Measurements from ENCODE around the gene THOC5. TPM values are rescaled to one million over a fixed set of nuclear protein-coding genes. Genes with fewer than 3 reads are reported as not detected.

Gene THOC5
- total RNA-seq, 1 experiment from 2014 or later = 80.6 TPM

DNA sequence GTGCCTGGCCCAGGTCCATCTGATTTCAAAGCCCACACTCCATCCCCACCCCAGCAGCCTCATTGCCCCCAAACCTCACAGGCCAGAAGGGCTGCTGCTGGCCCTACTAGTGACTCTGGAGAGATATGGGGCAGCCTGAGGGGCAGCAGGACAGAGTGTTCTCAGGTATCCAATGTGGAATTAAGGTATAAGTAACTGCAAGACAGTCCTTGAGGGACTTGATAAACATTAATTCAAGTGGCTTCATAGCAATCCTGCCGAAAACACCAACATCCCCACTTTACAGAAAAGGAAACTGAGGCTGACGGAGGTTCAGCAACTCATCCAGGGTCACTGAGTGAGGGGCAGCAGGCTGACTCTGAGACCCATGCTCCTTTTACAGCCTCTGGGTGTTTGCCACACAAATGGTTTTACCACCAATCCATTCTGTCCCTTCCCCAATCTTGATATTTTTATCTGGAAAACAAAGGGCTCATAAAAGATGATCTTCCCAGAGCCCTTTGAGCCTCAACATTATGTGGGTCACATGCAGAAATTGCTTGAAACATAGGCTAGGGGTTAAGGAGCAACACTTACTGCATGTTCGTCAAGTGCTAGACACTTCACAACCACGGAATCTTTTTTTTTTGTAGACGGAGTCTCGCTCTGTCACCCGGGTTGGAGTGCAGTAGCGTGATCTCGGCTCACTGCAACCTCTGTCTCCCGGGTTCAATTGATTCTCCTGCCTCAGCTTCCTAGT lies 25.1 kb upstream of the THOC5 start:
- Histone ChIP-seq H3K79me2 (ENCODE audit: insufficient read depth, low read length) (peaks cover 14% of the 10 kb centered on the region; the same call in 1 of the 2 replicates), H2AFZ (ENCODE audit: low read depth, low read length, poor library complexity, severe bottlenecking) (no peak overlapping the region), H3K27ac (ENCODE audit: low read depth, low read length) (no peak overlapping the region), H3K27me3 (ENCODE audit: insufficient read depth, low read length) (no peaks in the 10 kb centered on the region), H3K9me2 (ENCODE audit: insufficient read depth) (no peaks in the 10 kb centered on the region), H3K9ac (ENCODE audit: low read length) (no peak overlapping the region), H3K4me1 (ENCODE audit: control insufficient read depth in 1 of 2, insufficient read depth in 2 of 2, low read length in 2 of 2) (peaks cover 11 to 17% of the 10 kb centered on the region in 2 experiments), H4K20me1 (ENCODE audit: insufficient read depth) (no peaks in the 10 kb centered on the region), H3K9me3 (ENCODE audit: control insufficient read depth in 1 of 2, insufficient read depth in 1 of 2, low read depth in 1 of 2, low read length in 2 of 2) (no peaks in the 10 kb centered on the region), H3K4me3 (replicated peaks in 1 of 2; ENCODE audit: low read depth in 1 of 2, low read length in 2 of 2) (no peak overlapping the region), H3K4me2 (ENCODE audit: low read length) (no peak overlapping the region), H3K36me3 (ENCODE audit: control insufficient read depth in 1 of 2, insufficient read depth in 2 of 2, low read length in 2 of 2) (peaks cover 0 to 3% of the 10 kb centered on the region in 2 experiments; a peak in 2 of 4 replicates)
- POLR2A ChIA-PET = no interaction called here
- CTCF ChIA-PET = no interaction called here
- DNase-seq (ENCODE audit: low read depth, low spot score) (no peak), ATAC-seq (no peak)
- RAD21 ChIA-PET (ENCODE audit: low non-redundant PET in 1 of 2, low total read pairs in 2 of 2, uncharacterized antibody in 2 of 2, unreplicated experiment in 2 of 2) = no interaction called here
- TF ChIP-seq SP1 (IDR thresholded peaks at IDR 0.05; ENCODE audit: low read depth) = no peak
- no peak for TF ChIP-seq REST (IDR thresholded peaks at IDR 0.05; ENCODE audit: low read depth)
- no peak for TF ChIP-seq ZNF274 (IDR thresholded peaks at IDR 0.05; ENCODE audit: low read depth, low read length)
- TF ChIP-seq EGR1 (IDR thresholded peaks at IDR 0.05; ENCODE audit: low read depth) = no peak
- no peak for TF ChIP-seq ELF1 (IDR thresholded peaks at IDR 0.05; ENCODE audit: borderline replicate concordance, low read depth)
- no peak for TF ChIP-seq SIN3A (IDR thresholded peaks at IDR 0.05; ENCODE audit: low read depth)
- no peak for TF ChIP-seq ZBTB33 (IDR thresholded peaks at IDR 0.05; ENCODE audit: extremely low read depth, insufficient replicate concordance, low read length)
- TF ChIP-seq TCF7L2 (IDR thresholded peaks at IDR 0.05; ENCODE audit: borderline replicate concordance, extremely low read depth, insufficient read depth, insufficient read length) = no peak
- TF ChIP-seq FOSL1 (IDR thresholded peaks at IDR 0.05; ENCODE audit: low read depth) = no peak
- TF ChIP-seq EZH2phosphoT487 (IDR thresholded peaks at IDR 0.05; ENCODE audit: borderline replicate concordance) = no peak
- TF ChIP-seq SRF (IDR thresholded peaks at IDR 0.05; ENCODE audit: low read depth) = no peak
- TF ChIP-seq MAX (IDR thresholded peaks at IDR 0.05) = no peak
- TF ChIP-seq CBX3 (IDR thresholded peaks at IDR 0.05; ENCODE audit: low read depth) = no peak
- no peak for TF ChIP-seq POLR2A (IDR thresholded peaks at IDR 0.05; ENCODE audit: borderline replicate concordance, extremely low read depth, insufficient read depth, insufficient read length)
- no peak for TF ChIP-seq ZFX (IDR thresholded peaks at IDR 0.05)
- intact Hi-C loops (cut with micrococcal nuclease) = no loop called here
- BruUV-seq (replicated peaks) = no TSS peak

All from HCT116 (cell line).